WTC11 (cell line): ENCODE results near the gene KRTAP1-5. TPM values are rescaled to one million over a fixed set of nuclear protein-coding genes. Genes with fewer than 3 reads are reported as not detected.
A peak's percentile ranks its signal among the peaks of the same experiment; 100 is the strongest.
"Not testable (repeated sequence)": the region's sequence is repeated elsewhere in the genome, so short reads cannot be mapped to it uniquely, and the experiment has no call there.

Experiments used
- ATAC-seq: fragments of 200-7000 bp; cut with Tn5 transposase; 2 replicates; pipeline ENCODE4 v1.10.0; 2021; ENCODE audit warnings: mild to moderate bottlenecking, moderate library complexity
- CTCF ChIA-PET: fragments of 300-600 bp; sonication (Branson Sonifier 250); formaldehyde crosslinking; loops from one replicate; lab custom pipeline; 2021; ENCODE audit warnings: antibody characterized with exemption; lab: Charles Lee
- POLR2A ChIA-PET: fragments of 350-600 bp; sonication (Branson Sonifier 250); formaldehyde crosslinking; loops from one replicate; lab custom pipeline; 2021; ENCODE audit warnings: antibody characterized with exemption; lab: Charles Lee
- DNase-seq: peaks from one replicate; pipeline ENCODE4 v3.0.0; 2021; ENCODE audit warnings: low spot score
- H3K27ac Mint-ChIP-seq: 2 replicates; pipeline ENCODE4 v1.8.0; 2021; ENCODE audit warnings: mixed read lengths
- H3K27me3 Mint-ChIP-seq: 2 replicates; pipeline ENCODE4 v1.8.0; 2021; ENCODE audit warnings: low read depth, mild to moderate bottlenecking, moderate library complexity, mixed read lengths
- H3K36me3 Mint-ChIP-seq: 2 replicates; pipeline ENCODE4 v1.8.0; 2021; ENCODE audit warnings: mixed read lengths
- H3K4me1 Mint-ChIP-seq: 2 replicates; pipeline ENCODE4 v1.8.0; 2022; ENCODE audit warnings: mixed read lengths
- H3K4me3 Mint-ChIP-seq: 2 replicates; pipeline ENCODE4 v1.8.0; 2021; ENCODE audit warnings: mild to moderate bottlenecking, moderate library complexity, mixed read lengths
- H3K9me3 Mint-ChIP-seq: 2 replicates; pipeline ENCODE4 v1.8.0; 2021; ENCODE audit warnings: mixed read lengths
- E2F4 ChIP-seq: sonication (generic); formaldehyde crosslinking; IDR thresholded peaks from 2 replicates; pipeline ENCODE4 v1.8.1; 2022; ENCODE audit warnings: low read depth, mild to moderate bottlenecking, moderate library complexity, missing genetic modification reagents, borderline replicate concordance
- GABPB1 ChIP-seq: sonication (generic); formaldehyde crosslinking; IDR thresholded peaks from 2 replicates; pipeline ENCODE4 v1.8.1; 2023; ENCODE audit warnings: mild to moderate bottlenecking, missing genetic modification reagents
- GRHL2 ChIP-seq: fragments of 250-450 bp; sonication (Bioruptor Pico); IDR thresholded peaks from 2 replicates; pipeline ENCODE4 v1.8.0; 2022; ENCODE audit warnings: mild to moderate bottlenecking, moderate library complexity; ENCODE audit not compliant: insufficient replicate concordance, severe bottlenecking
- HMGA2 ChIP-seq: fragments of 250-450 bp; sonication (Bioruptor Pico); IDR thresholded peaks from 2 replicates; pipeline ENCODE4 v1.4.0; 2021; ENCODE audit warnings: mild to moderate bottlenecking, moderate library complexity
- IRF2 ChIP-seq: sonication (generic); formaldehyde crosslinking; IDR thresholded peaks from 2 replicates; pipeline ENCODE4 v1.8.0; 2022; ENCODE audit warnings: low read depth, missing genetic modification reagents, borderline replicate concordance
- PRRX2 ChIP-seq: fragments of 250-450 bp; sonication (Bioruptor Pico); IDR thresholded peaks from 2 replicates; pipeline ENCODE4 v1.8.0; 2021; ENCODE audit warnings: mild to moderate bottlenecking
- SMAD3 ChIP-seq: sonication (generic); formaldehyde crosslinking; IDR thresholded peaks from 2 replicates; pipeline ENCODE4 v1.8.0; 2022; ENCODE audit warnings: missing genetic modification reagents, mild to moderate bottlenecking, borderline replicate concordance
- SMAD4 ChIP-seq: sonication (generic); formaldehyde crosslinking; IDR thresholded peaks from 2 replicates; pipeline ENCODE4 v1.8.0; 2022; ENCODE audit warnings: mild to moderate bottlenecking, missing genetic modification reagents
- SP1 ChIP-seq: sonication (generic); formaldehyde crosslinking; conservative IDR thresholded peaks from 2 replicates; pipeline ENCODE4 v1.8.1; 2022; ENCODE audit warnings: missing genetic modification reagents
- TCF7 ChIP-seq: sonication (generic); formaldehyde crosslinking; IDR thresholded peaks from 2 replicates; pipeline ENCODE4 v1.8.0; 2022; ENCODE audit warnings: mild to moderate bottlenecking, low read depth, missing genetic modification reagents, moderate library complexity
- TEAD4 ChIP-seq: sonication (generic); formaldehyde crosslinking; IDR thresholded peaks from 2 replicates; pipeline ENCODE4 v1.8.0; 2022; ENCODE audit warnings: mild to moderate bottlenecking, missing genetic modification reagents
- USF2 ChIP-seq: sonication (generic); formaldehyde crosslinking; IDR thresholded peaks from 2 replicates; pipeline ENCODE4 v1.8.1; 2023; ENCODE audit warnings: mild to moderate bottlenecking, missing genetic modification reagents, moderate library complexity
- ZBTB21 ChIP-seq: sonication (generic); formaldehyde crosslinking; IDR thresholded peaks from 2 replicates; pipeline ENCODE4 v1.8.1; 2023; ENCODE audit warnings: mild to moderate bottlenecking, missing genetic modification reagents, borderline replicate concordance
- ZNF396 ChIP-seq: fragments of 250-450 bp; sonication (Bioruptor Pico); IDR thresholded peaks from 2 replicates; pipeline ENCODE4 v1.8.0; 2021; ENCODE audit warnings: mild to moderate bottlenecking, moderate library complexity, borderline replicate concordance
- ZNF423 ChIP-seq: fragments of 250-450 bp; sonication (Bioruptor Pico); IDR thresholded peaks from 2 replicates; pipeline ENCODE4 v2.1.2; 2022; ENCODE audit warnings: mild to moderate bottlenecking, moderate library complexity
- total RNA-seq: library from RNA; stranded (reverse); gene quantifications from 3 replicates; pipeline ENCODE4 v1.2.3, GENCODE V29; 2021
- TF ChIP-seq, protein P1 (sequence below): fragments of 200-600 bp; IDR thresholded peaks from 2 replicates; pipeline ENCODE4 v1.8.0; 2022; ENCODE audit warnings: antibody characterized with exemption
- TF ChIP-seq, protein P2 (sequence below): fragments of 250-450 bp; sonication (Bioruptor Pico); IDR thresholded peaks from 2 replicates; pipeline ENCODE4 v1.9.0; 2021; ENCODE audit warnings: mild to moderate bottlenecking
- TF ChIP-seq, protein P3 (sequence below): sonication (generic); formaldehyde crosslinking; IDR thresholded peaks from 2 replicates; pipeline ENCODE4 v1.8.1; 2022; ENCODE audit warnings: mild to moderate bottlenecking, missing genetic modification reagents, moderate library complexity, borderline replicate concordance

The KRTAP1-5 gene
- total RNA-seq, 1 experiment from 2014 or later: not detected

DNA sequence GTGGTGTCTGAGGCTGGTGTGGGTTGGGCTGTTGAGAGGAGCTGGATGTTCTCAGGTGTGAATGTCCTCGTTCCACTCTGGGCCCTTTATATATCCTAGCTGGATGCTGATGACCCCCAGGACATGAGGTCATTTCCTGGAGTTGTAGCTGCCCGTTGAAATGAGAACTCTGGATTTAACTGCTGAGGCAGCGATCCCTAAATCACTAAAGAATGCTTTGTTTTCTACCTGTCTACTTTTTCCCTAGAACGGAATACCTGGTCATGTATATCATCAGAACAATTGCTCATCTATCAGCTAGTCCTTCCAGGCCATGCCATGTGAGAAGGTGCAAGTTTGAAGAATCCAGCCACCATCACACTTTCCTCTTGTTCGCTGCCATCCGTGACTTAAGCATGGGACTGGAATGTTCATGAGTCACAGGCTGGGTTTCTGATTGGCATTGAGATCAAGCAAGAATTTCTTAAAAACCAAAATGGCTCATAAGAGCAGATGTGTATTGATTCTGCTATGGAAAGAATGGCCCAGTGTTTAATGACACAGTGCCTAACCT, 33.1 kb upstream of the KRTAP1-5 start, which contains the start of gene KRTAP2-3:
TSS of gene KRTAP2-3 (minus strand) at position 63 of the 553 bp plus-strand sequence. CDS start 64 bp downstream, outside the sequence.
- Mint-ChIP-seq H3K4me1 (peaks cover 13% of the 10 kb centered on the region), H3K27ac (peak within 1 kb of the TSS; percentile 60; the same call in 1 of the 2 replicates), H3K27me3 (no peaks in the 10 kb centered on the region), H3K36me3 (peaks cover 4% of the 10 kb centered on the region; the same call in 1 of the 2 replicates), H3K4me3 (no peak within 1 kb of the TSS), H3K9me3 (peaks cover 8% of the 10 kb centered on the region)
- TF ChIP-seq ZNF396 (CRISPR knock-in tag): no peak
- TF ChIP-seq, protein P1, sequence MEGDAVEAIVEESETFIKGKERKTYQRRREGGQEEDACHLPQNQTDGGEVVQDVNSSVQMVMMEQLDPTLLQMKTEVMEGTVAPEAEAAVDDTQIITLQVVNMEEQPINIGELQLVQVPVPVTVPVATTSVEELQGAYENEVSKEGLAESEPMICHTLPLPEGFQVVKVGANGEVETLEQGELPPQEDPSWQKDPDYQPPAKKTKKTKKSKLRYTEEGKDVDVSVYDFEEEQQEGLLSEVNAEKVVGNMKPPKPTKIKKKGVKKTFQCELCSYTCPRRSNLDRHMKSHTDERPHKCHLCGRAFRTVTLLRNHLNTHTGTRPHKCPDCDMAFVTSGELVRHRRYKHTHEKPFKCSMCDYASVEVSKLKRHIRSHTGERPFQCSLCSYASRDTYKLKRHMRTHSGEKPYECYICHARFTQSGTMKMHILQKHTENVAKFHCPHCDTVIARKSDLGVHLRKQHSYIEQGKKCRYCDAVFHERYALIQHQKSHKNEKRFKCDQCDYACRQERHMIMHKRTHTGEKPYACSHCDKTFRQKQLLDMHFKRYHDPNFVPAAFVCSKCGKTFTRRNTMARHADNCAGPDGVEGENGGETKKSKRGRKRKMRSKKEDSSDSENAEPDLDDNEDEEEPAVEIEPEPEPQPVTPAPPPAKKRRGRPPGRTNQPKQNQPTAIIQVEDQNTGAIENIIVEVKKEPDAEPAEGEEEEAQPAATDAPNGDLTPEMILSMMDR: no peak
- TF ChIP-seq, protein P2, sequence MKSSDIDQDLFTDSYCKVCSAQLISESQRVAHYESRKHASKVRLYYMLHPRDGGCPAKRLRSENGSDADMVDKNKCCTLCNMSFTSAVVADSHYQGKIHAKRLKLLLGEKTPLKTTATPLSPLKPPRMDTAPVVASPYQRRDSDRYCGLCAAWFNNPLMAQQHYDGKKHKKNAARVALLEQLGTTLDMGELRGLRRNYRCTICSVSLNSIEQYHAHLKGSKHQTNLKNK: no peak
- TF ChIP-seq, protein P3, sequence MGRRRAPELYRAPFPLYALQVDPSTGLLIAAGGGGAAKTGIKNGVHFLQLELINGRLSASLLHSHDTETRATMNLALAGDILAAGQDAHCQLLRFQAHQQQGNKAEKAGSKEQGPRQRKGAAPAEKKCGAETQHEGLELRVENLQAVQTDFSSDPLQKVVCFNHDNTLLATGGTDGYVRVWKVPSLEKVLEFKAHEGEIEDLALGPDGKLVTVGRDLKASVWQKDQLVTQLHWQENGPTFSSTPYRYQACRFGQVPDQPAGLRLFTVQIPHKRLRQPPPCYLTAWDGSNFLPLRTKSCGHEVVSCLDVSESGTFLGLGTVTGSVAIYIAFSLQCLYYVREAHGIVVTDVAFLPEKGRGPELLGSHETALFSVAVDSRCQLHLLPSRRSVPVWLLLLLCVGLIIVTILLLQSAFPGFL (CRISPR knock-in tag): no peak
- TF ChIP-seq HMGA2: no peak
- no peak for TF ChIP-seq E2F4 (CRISPR knock-in tag)
- TF ChIP-seq SMAD4 (CRISPR knock-in tag): no peak
- no peak for TF ChIP-seq PRRX2 (CRISPR knock-in tag)
- TF ChIP-seq GRHL2: no peak
- no peak for TF ChIP-seq USF2 (CRISPR knock-in tag)
- no peak for TF ChIP-seq TCF7 (CRISPR knock-in tag)
- TF ChIP-seq SMAD3 (CRISPR knock-in tag): no peak
- TF ChIP-seq TEAD4: no peak
- TF ChIP-seq ZBTB21 (CRISPR knock-in tag): no peak
- no peak for TF ChIP-seq SP1 (CRISPR knock-in tag)
- TF ChIP-seq IRF2 (CRISPR knock-in tag): no peak
- ATAC-seq: peak; percentile 16; the same call in 1 of the 2 replicates
- POLR2A ChIA-PET: no interaction called here
- no peak for DNase-seq
- CTCF ChIA-PET: interaction anchor here (1.1 kb wide), 1 partner anchor 21 kb away, joined by 3 read pairs; no protein-coding TSS in a partner anchor

DNA sequence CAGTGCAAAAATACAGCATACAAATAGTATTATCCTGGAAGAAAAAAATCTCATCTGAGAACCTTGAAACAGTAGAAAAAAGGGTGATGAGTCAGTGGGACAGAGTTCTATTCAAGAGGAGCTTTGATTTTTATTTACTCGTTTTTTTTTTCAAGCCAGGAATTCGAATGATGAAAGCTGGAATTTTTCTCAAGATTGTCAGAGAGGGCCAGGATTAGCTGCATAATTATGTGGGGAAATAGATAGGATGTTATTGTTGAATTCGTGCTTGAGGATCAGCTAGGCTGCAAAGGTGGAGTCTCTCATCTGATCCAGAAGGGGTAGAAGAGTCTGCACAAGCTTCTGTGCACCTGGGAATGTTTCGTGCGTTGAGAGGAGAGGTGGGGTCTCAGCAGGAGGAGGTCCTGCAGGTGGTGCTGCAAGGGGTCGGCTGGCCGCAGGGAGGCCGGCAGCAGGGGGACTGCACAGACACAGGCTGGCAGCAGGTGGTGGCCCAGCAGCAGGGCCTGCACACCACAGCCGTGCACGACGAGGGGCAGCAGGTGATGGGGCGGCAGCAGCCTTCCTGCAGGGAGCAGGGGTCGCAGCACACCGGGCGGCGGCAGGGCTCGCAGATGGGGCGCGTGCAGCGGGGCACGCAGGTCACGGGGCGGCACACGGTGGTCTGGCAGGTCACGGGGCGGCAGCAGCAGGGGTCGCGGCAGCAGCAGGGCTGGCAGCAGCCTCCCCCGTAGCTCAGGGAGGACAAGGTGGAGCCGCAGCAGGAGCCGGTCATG, 32.5 kb upstream of the KRTAP1-5 start:
- TF ChIP-seq GABPB1 (peak; percentile 56; the same call in 1 of the 2 replicates), ZNF423 (CRISPR knock-in tag) (peak; percentile 42; the same call in 1 of the 2 replicates)
- TF ChIP-seq, all 79 proteins: peak for 2; not testable (repeated sequence) for 77
- Mint-ChIP-seq H3K27ac (peak overlapping the region; percentile 60; the same call in 1 of the 2 replicates), H3K4me1 (peaks cover 14% of the 10 kb centered on the region)
- peak; percentile 43 for ATAC-seq
- H3K9me3 Mint-ChIP-seq, H3K27me3 Mint-ChIP-seq, H3K36me3 Mint-ChIP-seq, H3K4me3 Mint-ChIP-seq, POLR2A ChIA-PET: not testable (repeated sequence)
- peak; percentile 14 for DNase-seq
- CTCF ChIA-PET: interaction anchor here (0.9 to 1.1 kb wide), 2 partner anchors 20 to 606 kb away, joined by 3 to 4 read pairs; no protein-coding TSS in a partner anchor
